Activated naive CD4-positive, alpha-beta T cell treated with anti-CD3 and anti-CD28 coated beads, Interleukin-2, amount 50 U/mL, for 72 hours (primary cell): ENCODE data around the gene FGD6. TPM values are rescaled to one million over a fixed set of nuclear protein-coding genes. Genes with fewer than 3 reads are reported as not detected.
"Not testable (repeated sequence)": the region's sequence is repeated elsewhere in the genome, so short reads cannot be mapped to it uniquely, and the experiment has no call there.

Experiments used
- ATAC-seq, 2 donors: fragments of 150-1000 bp; cut with Tn5 transposase; 2 replicates each; pipeline ENCODE4 v1.10.0; 2021; ENCODE audit warnings: mild to moderate bottlenecking in 2 of 2, moderate library complexity in 2 of 2
- DNase-seq, 2 donors: peaks; one replicate each; pipeline ENCODE4 v3.0.0; 2021 to 2022; ENCODE audit warnings: low spot score in 2 of 2
- H3K27ac Mint-ChIP-seq, 2 donors: one replicate each; pipeline ENCODE4 v1.8.0; 2022; ENCODE audit warnings: mild to moderate bottlenecking in 2 of 2, mixed read lengths in 2 of 2
- H3K36me3 Mint-ChIP-seq, 2 donors: one replicate each; pipeline ENCODE4 v1.8.0; 2022; ENCODE audit warnings: mixed read lengths in 2 of 2
- H3K9me3 Mint-ChIP-seq, 2 donors: one replicate each; pipeline ENCODE4 v1.8.0; 2022; ENCODE audit warnings: mixed read lengths in 2 of 2
- total RNA-seq, 2 donors: library from RNA; stranded (reverse); gene quantifications; one replicate each; pipeline ENCODE4 v1.2.3, GENCODE V29; 2022

Gene FGD6
- total RNA-seq, 2 donors from 2014 or later: 1.4 to 1.8 TPM

DNA sequence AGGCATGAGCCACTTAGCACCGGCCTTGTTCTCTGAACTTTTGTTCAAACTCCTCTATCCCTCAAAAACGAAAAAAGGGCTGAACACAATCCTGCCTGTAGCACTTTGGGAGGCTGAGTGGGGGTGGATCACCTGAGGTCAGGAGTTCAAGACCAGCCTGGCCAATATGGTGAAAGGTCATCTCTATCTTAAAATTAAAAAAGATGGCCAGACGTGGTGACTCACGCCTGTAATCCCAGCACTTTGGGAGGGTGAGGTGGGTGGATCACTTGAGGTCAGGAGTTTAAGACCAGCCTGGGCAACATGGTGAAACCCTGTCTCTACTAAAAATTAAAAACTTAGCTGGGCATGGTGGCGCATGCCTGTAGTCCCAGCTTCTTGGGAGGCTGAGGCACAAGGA lies 115.3 kb downstream of the FGD6 start:
- ATAC-seq, H3K9me3 Mint-ChIP-seq, DNase-seq, H3K36me3 Mint-ChIP-seq: not testable (repeated sequence)
- H3K27ac Mint-ChIP-seq: peak overlapping the region in 1 of 2 donors; percentile 58

DNA sequence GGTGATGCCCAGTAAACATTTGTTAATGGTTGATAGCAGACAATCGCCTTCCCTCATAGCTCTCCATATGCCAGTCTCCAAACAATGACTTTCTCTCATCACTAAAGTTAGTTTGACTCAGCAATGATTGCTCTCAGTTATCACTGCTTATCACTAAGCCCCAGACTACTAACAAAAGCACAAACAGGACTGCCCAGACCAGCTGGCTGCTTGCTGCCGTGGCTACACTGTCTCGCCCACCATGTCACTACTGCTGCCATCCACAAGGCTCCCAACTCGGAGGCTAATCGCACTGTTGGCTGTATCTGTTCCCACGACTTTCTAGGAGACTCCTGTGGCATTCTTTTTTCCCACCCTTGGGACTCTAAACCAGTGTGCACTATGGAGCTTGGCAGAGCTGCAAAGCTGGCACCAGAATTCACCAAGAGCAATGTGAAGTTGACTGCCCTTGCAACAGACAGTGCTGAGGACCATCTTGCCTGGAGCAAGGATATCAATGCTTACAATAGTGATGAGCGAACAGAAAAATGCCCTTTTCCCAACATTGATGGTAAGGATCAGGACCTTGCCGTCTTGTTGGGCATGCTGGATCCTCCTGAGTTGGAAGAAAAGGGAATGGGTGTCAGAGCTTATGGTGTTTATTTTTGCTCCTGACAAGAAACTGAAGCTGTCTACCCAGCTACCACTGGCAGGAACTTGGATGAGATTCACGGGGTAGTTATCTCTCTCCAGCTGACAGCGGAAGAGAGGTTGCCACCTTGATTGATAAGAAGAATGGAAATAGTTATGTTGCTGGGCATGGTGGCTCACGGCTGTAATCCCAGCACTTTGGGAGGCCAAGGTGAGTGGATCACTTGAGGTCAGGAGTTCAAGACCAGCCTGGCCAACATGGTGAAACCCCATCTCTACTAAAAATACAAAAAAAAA lies 116.7 kb downstream of the FGD6 start:
- ATAC-seq (no peak), DNase-seq (no peak)
- Mint-ChIP-seq H3K36me3 (no peaks in the 10 kb centered on the region), H3K9me3 (no peaks in the 10 kb centered on the region), H3K27ac (no peak overlapping the region)

DNA sequence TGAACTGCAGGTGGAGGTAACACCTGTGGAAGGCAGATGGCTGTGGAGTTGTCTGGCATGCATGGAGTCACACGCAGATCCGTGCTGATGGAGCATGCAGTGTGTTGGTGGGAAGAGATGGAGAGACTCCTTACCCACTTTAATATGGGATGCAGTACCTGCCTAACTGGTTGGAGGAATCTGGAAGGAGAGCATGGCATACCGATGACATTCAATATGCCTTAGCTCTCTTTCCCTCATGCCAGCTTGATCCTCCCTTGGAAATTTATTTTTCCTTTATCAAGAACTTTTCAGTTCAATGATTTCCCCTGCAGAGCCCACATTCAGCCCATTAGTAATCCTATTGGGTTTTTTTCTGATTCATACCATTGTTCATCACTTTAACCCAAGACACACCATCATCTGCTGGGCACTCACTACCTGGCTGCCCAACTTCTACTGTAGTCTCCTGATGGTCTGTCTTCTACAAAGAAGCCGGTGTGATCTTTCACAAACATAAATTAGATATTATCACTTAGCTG lies 117.9 kb downstream of the FGD6 start:
- H3K36me3 Mint-ChIP-seq: no peaks in the 10 kb centered on the region
- ATAC-seq: no peak
- DNase-seq: no peak
- no peaks in the 10 kb centered on the region for H3K9me3 Mint-ChIP-seq
- no peak overlapping the region for H3K27ac Mint-ChIP-seq

DNA sequence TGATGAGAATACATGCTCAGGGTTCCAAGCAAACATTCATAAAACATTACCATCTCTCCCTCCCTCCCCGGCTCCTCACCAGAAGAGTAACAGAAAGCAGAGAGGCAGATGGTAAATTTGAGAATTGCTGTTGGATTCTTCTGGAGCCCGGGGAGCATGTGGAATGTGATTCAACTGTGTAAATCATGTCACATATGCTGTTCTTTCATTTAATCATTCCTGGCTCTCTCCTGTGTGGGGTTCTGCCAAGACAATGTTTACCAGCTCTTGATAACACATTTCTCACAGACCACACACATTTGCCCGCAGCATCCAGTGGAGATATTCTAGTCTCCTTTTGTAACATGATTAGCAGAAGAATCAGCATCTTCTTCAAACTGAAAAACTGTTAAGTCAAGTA lies 120.4 kb downstream of the FGD6 start:
- no peak overlapping the region for H3K27ac Mint-ChIP-seq
- ATAC-seq: no peak
- H3K36me3 Mint-ChIP-seq: no peaks in the 10 kb centered on the region
- no peak for DNase-seq
- H3K9me3 Mint-ChIP-seq: no peaks in the 10 kb centered on the region

DNA sequence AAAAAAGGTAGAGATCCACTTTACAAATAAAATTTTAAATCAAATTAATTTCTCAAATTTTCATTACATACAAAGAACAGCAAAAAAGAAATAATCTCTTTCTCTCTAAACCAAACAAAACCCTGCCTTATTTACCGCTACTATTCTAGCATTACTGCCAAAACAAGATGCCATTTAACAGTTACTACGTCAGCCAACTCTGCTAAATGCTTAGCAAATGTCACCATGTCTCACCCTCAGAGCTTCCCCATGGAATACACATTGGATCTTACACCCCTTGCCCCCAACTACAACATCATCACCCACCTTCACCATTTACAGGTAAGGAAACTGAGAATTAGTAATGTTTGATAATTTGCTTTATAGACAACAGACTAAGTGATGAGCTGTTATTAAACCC lies 120.9 kb downstream of the FGD6 start:
- Mint-ChIP-seq H3K36me3 (no peaks in the 10 kb centered on the region), H3K9me3 (no peaks in the 10 kb centered on the region), H3K27ac (no peak overlapping the region)
- no peak for DNase-seq
- ATAC-seq: no peak

DNA sequence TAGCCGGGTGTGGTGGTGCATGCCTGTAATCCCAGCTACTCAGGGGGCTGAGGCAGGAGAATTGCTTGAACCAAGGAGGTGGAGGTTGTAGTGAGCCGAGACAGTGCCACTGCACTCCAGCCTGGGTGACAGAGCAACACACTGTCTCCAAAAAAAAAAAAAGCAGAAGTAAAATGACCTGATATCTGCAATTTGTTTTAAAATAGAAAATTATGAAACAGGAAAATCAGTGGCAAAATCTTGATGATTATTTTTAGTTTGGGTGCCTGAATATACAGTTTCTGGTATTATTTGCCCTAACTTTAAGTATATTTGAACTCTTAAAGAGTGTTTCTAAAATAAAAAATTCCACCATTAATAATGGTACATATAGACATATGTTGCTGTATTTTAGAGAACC lies 121.4 kb downstream of the FGD6 start:
- H3K9me3 Mint-ChIP-seq: not testable (repeated sequence)

DNA sequence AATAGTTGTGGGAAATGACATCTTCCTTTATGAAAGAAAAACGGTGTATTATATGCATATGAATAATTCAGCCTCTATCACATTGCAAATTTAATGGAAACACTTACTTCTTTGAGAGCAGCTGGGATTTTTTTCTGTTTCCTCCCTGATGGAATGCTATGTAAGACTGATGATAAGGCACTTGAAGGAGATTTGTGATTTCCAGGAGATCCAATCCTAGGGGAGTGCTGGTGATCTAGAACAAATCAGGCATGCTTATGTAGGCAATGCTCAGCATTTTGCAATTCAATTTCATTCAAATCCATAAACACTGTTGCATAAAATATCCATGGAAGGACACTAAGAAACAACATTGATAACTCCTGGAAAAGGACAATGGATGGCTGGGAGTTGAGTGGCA lies 127.8 kb downstream of the FGD6 start:
- Mint-ChIP-seq H3K27ac (no peak overlapping the region), H3K36me3 (no peaks in the 10 kb centered on the region), H3K9me3 (no peaks in the 10 kb centered on the region)
- ATAC-seq (no peak), DNase-seq (no peak)

More for the DNA sequence above, 121.4 kb downstream of the FGD6 start:
- DNase-seq, H3K27ac Mint-ChIP-seq, H3K36me3 Mint-ChIP-seq, ATAC-seq: not testable (repeated sequence)

DNA sequence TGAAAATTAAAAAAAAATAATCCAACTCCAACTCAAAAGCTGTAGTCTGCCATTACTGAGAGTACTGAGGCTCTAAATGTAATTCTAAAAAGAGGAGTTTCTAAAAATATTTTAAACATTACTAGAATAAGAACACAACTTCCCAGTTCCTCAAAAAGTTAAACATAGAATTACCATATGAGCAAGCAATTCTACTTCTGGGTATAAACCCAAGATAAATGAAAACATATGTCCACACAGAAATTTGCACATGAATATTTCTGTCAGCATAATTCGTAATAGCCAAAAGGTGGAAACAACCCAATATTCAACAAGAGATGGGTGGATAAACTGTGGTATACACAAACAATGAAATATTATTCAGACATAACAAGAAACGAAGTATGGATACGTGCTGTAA lies 128.9 kb downstream of the FGD6 start:
- Mint-ChIP-seq H3K27ac (no peak overlapping the region), H3K36me3 (no peaks in the 10 kb centered on the region), H3K9me3 (no peaks in the 10 kb centered on the region)
- no peak for ATAC-seq
- DNase-seq: no peak

DNA sequence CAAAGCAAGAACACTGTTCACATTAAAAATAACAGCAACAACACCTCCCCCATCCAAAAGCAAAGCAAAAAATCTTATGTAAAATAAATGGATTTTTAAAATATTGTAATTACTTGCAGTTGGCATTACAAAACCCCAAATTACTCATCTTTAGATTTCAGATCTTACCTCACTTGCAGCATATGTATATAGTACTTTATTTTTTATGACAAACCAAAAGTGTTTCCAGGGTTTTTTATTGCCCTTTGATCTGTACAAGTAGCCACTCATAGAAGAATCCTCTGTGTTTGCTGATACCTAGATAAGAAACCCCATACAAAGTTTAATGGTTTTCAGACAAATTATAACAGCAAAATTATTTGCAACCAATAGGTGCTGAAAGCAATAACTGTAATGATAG lies 131.7 kb downstream of the FGD6 start:
- no peak overlapping the region for H3K27ac Mint-ChIP-seq
- DNase-seq (no peak), ATAC-seq (peak in 1 of 2 donors; percentile 82)
- no peaks in the 10 kb centered on the region for H3K9me3 Mint-ChIP-seq
- H3K36me3 Mint-ChIP-seq: no peaks in the 10 kb centered on the region

DNA sequence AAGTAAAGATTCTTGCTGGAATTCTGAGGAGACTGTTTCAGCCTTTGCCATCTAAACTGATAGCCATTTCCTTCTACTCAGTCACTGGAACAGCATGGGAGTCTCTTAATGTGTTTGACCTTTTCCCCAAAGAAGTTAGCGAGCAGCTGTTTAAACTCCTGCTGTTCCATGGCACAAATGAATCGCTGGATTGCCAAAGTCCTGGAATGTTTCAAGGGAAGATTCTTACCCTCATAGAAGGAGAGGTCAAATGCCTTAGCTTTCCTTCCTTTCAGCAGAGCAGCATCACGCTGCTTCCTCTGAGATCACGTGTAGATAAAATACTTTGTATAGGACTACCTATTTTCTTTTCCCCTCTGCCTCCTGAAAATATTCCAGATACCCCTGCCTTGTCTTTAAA lies 133.3 kb downstream of the FGD6 start:
- Mint-ChIP-seq H3K36me3 (no peaks in the 10 kb centered on the region), H3K9me3 (no peaks in the 10 kb centered on the region), H3K27ac (no peak overlapping the region)
- ATAC-seq (no peak), DNase-seq (no peak)

DNA sequence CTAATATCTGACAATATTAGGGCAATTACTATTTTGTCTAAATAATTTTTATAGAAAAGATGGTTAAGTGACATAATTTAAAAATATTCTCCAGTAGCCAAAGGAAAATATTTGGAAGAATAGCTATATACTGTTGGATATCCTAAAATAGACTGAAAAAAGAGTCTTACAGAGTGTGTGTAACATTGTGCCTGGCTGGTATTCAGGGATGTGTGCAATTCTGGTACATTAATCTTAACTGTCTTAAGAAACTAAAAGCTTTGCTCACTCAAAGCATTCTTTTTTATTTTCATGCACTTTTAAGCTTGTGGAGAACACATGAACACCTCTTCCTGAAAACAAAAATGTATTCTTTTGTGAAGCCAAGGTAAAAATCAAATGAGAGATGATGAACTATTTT lies 133.8 kb downstream of the FGD6 start:
- no peaks in the 10 kb centered on the region for H3K9me3 Mint-ChIP-seq
- DNase-seq (no peak), ATAC-seq (no peak)
- H3K27ac Mint-ChIP-seq: no peak overlapping the region
- no peaks in the 10 kb centered on the region for H3K36me3 Mint-ChIP-seq

DNA sequence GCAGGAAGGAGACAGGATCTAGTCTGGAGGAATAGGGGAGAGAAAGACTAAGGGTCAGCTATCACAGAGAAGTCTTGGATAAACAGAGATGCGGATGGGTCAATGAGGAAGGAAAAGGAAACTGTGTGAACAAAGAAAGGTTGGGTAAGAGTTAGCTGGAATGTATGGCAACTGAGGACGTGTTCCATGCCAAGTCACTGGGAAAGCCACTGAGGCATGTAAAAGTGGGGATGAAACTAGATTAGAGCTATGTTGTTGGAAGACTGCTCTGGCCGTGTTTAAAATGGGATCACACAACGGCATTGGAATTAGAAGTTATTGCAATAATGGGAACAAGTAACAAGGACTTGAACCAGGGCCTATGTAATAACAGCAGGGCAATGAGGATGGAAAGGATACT lies 139.9 kb downstream of the FGD6 start:
- DNase-seq: no peak
- H3K36me3 Mint-ChIP-seq: peaks cover 0 to 5% of the 10 kb centered on the region in 2 donors
- ATAC-seq: no peak
- H3K27ac Mint-ChIP-seq: no peak overlapping the region
- H3K9me3 Mint-ChIP-seq: no peaks in the 10 kb centered on the region

DNA sequence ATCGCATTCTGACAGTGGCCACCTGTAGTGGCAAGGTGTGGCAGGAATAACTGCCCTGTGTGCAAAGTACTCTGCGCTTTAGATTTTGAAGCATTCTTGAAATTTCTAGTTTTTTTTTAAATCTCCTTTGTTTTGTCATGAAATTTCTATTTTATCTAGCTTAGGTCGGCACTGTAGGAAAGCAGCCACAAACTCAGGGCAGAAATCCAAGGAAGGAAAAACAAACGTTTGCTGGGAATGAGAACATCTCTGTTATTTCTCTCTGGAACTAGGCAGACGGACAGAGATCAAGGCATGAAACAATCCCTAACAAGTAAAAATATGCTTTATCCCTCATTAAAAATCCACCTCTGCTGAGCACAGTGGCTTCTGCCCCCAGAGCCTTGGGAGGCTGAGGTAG lies 142.5 kb downstream of the FGD6 start:
- Mint-ChIP-seq H3K36me3 (peaks cover 0 to 5% of the 10 kb centered on the region in 2 donors), H3K27ac (no peak overlapping the region), H3K9me3 (no peaks in the 10 kb centered on the region)
- no peak for ATAC-seq
- no peak for DNase-seq

DNA sequence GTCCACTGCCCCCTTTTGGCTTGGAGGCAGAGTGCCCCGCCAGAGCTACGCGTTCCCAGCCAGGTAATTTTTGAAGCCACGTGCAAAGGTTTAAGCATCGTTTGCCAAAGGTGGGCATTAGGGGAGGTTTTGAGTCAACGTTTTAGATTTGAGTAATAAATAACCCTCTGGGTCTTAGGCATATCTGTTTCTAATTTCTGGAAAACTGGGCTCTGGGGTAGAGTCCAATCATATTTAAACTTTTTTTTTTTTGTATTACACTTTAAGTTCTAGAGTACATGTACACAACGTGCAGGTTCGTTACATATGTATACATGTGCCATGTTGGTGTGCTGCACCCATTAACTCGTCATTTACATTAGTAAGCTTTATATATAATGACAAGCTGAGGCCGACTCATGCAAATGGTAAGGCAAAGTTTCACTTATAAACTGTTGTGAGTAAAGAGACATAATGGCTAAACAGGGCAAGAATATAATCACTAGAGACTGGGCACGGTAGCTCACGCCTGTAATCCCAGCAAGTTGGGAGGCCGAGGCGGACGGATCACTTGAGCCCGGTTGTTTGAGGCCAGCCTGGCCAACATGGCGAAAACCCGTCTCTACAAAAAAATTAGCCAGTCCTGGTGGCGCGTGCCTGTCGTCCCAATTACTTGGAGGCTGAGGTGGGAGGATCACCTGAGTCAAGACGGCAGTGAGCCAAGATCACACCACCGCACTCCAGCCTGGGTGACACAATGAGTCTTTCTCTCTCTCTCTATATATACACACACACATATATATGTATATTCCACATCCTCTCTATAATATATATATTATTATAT lies 143.4 kb downstream of the FGD6 start:
- Mint-ChIP-seq H3K9me3 (no peaks in the 10 kb centered on the region), H3K27ac (peak overlapping the region; percentile 82 to 92), H3K36me3 (peaks cover 0 to 5% of the 10 kb centered on the region in 2 donors)
- no peak for DNase-seq
- peak in 1 of 2 donors; percentile 23 for ATAC-seq

DNA sequence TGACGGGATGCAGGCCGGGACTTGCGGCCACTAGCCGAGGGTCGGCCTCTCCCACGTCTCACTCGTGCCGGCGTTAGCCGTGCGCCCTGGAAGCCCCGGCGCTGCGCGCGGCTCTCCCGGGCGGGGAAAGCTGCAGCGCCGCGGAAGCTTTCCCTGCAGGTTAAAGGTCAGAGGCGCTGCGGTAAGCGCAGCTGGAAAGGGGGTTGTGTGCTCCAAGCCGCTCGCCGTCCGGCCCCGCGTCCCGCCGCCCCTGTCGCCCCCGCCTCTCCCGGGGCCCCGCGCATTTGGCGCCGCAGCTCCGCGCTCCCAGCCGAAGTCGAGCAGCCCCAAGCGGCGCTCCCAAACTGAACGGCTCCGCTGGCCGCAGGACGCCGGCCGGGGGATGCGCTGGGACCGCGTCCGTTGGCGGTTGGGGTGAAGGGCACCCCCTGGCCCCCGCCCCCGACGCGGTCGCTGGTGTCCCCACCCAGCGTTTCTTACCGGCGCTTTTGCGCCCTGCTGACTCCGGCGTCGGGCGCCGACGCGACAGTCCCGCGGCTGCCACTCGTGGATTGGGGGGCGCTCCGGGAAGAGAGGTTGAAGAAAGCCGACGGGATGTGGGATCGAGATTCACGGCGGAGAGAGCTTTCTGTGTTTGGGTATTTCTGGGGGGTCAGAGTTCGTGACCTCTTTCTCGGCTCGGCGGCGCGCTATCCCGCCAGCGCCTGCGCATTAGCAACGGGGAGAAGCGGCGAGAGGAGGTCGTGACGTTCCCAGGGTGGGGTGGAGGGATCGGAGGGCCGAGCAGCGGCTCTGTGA lies 144.2 kb downstream of the FGD6 start, which contains the start of gene NR2C1:
NR2C1 (minus strand) TSS at position 719 of the 798 bp plus-strand sequence. CDS start 6,234 bp downstream, outside the sequence.
- Mint-ChIP-seq H3K36me3 (peaks cover 0 to 5% of the 10 kb centered on the region in 2 donors), H3K27ac (peak within 1 kb of the TSS; percentile 82 to 92), H3K9me3 (no peaks in the 10 kb centered on the region)
- DNase-seq: peak; percentile 87 to 89
- peak; percentile 92 to 96 for ATAC-seq

DNA sequence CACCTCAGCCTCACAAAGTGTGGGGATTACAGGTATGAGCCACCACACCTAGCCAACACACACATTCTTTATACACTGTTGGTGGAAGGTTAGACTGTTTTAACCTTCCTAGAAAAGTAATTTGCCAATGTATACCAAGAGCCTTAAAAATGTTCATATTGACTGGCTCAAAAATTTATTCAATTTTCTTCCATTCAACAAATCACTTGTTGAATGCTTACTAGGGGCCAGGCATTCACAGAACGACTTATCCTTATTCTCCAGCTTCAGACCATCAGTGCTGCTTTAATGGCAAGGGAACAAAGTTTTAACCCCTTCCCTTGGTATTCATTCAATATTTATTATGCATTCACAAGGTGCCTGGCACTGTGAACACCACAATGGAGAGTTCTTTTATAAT lies 146.9 kb downstream of the FGD6 start:
- Mint-ChIP-seq H3K36me3 (peaks cover 0 to 5% of the 10 kb centered on the region in 2 donors), H3K9me3 (no peaks in the 10 kb centered on the region), H3K27ac (no peak overlapping the region)
- DNase-seq: no peak
- no peak for ATAC-seq
